NCI-H1105 treated with DMSO at 0.1 percent for 48 hours (cell line): Measurements from ENCODE around the gene TIRAP.
"Not testable (repeated sequence)": the region's sequence is repeated elsewhere in the genome, so short reads cannot be mapped to it uniquely, and the experiment has no call there.

Source experiments
- DNase-seq: peaks from one replicate; lab custom pipeline; 2025; lab: John Stamatoyannopoulos, UW

The TIRAP gene

GRCh38 chr11:126288237-126288636, 5.3 kb downstream of the TIRAP start:
- no peak for DNase-seq

DNA sequence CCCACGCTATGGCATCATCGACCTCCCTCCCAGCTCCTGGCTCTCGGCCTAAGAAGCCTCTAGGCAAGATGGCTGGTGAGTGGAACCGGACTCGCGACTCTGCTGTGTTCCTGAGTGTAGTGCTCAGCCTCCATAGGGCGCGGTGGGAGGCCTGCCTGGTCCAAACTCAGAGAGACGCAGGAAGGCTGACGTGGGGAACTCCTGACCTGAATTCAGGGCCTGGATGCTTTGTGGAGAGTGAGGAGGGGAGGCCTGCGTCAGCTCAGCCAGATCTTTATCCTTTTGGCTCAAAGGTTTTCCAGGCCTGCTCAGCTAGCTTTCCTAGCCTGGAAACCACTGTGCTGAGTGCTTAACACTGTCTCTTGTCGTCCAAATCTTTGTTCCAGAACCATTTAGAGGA, 8.0 kb downstream of the TIRAP start:
- DNase-seq: no peak

- no peak for DNase-seq
These were observed 10.8 kb downstream of the TIRAP start for GRCh38 chr11:126293726-126294125.

- DNase-seq: no peak
These were observed 14.1 kb downstream of the TIRAP start for GRCh38 chr11:126297004-126297403.

GRCh38 chr11:126303623-126304456, 20.9 kb downstream of the TIRAP start, which contains the start of gene DCPS:
TSS of gene DCPS (plus strand) at chr11:126304060. CDS start at chr11:126304081, 21 bp downstream.
- peak; percentile 98 for DNase-seq

DNA sequence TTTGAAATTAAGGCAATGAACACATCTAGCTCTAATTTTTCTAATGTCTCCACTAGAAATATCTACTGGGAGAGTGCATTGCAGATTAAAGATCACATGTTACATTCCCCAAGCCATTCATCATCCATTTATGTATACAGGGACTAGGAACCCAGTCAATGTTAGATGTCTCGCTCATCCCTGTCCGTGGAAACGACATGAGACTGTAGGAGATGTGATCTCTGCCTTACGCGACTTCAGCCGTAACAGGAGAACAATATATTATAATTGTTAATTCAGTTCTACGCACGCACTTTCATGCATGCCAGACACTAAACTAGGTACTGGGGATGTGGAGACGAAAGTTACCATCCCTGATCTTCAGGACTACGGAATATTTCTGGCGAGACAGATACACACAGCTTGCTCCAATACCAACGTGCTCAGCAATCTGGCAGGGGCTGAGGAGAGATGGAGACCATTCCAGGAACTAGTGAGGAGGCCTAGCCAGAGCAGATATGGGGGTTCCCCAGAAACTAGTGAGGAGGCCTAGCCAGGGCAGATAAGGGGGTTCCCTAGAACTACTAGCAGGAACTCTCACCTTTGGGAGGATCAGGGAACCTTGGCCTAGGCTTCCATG, 21.7 kb downstream of the TIRAP start:
- no peak for DNase-seq

DNA sequence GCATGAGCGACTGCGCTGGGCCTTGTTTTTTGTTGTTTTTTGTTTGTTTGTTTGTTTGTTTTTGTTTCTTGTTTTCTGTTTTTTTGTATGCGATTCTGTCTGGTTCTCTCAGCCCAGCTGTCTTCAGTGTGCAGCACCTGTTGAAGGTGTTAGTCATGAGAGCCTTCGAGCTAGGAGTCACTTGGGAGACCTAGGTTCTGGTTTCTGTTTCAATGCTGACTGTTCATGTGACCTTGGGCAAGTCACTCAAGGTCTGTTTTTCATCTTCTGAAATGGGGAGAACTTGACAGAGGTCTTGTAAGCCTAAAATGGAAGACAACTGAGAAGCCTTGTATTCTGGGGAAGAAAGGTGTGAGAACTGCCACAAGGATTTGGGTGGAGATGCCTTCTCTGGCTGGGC, 22.8 kb downstream of the TIRAP start:
- DNase-seq: no peak

DNA sequence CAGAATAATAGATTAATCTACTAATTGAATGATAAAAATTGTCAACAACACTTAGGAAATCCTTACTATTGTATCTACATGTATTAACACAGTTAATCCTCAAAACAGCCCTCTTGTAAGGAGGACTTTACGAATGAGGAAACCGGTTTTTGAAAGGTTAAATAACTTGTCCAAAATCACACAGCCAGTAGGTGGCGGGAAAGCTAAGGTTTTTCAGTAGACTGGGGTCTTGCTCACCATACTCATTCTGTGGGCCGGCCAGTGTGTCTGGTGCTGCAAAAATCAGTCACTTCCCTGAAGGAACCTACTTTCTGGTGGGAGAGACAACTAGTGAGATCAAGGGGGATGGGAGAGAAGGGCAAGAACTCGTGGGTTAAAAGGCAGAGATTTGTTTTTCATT, 24.8 kb downstream of the TIRAP start:
- DNase-seq: peak; percentile 38

DNA sequence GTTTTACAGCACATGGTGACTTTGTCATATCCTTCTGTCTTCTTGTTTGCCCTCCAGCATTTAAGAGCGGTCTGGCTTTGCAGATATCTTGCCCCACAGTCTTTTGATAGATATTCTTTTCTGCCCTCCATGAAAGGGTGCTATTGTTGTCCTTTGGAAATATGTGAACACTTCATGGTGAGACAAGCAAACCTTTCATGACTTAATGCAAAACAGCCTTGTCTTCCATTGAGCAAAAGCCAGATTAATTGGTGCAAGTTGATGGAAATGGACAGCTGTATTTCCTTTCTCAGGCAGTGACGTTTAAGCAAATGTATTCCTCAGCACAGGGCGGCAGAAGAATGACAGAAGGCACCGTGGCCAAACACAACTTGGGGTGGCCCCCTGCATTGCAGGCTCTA, 25.4 kb downstream of the TIRAP start:
- no peak for DNase-seq

DNA sequence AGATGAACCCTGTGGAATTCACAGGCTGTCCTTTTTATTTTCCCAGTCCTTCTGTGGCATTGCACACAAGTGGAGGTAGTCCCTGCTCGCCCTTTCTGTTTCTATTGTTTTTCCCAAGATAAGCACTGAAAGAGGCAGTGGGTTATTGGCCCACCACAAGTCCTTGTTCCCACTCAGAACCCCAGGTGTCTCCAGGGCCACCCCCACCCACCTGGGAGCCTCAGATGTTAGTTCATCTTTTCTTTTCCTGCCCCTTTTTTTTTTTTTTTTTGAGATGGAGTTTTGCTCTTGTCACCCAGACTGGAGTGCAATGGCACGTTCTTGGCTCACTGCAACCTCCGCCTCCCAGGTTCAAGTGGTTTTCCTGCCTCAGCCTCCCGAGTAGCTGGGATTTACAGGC, 25.9 kb downstream of the TIRAP start:
- not testable (repeated sequence) for DNase-seq

- peak; percentile 70 for DNase-seq
These were observed 27.5 kb downstream of the TIRAP start for GRCh38 chr11:126310200-126310991.

- DNase-seq: no peak
These were observed 28.1 kb downstream of the TIRAP start for GRCh38 chr11:126310992-126311310.

- no peak for DNase-seq
These were observed 28.8 kb downstream of the TIRAP start for GRCh38 chr11:126311401-126312291.

DNA sequence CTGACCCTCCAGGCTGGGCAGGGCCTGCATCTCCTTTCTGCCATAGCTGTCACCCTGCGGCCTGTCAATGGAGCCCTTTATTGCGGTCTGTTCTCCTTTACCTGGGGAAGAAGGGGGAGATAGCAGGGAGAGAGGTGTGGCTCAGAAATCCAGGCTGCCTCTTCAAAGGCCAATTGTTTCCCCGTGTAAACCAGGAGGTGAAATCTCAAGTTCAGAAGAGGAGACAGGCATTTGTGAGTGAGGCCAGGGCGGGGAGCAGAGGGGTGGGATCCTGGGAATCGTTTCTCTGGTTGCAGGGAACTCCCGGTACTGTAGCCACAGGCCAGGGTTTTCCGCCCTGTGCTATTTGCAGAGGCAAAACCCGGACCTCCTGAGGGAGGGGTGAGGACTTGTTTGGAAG, 30.1 kb downstream of the TIRAP start:
- no peak for DNase-seq

- no peak for DNase-seq
These were observed 30.9 kb downstream of the TIRAP start for GRCh38 chr11:126313826-126314225.

GRCh38 chr11:126317432-126317755, 34.5 kb downstream of the TIRAP start:
- DNase-seq: no peak

DNA sequence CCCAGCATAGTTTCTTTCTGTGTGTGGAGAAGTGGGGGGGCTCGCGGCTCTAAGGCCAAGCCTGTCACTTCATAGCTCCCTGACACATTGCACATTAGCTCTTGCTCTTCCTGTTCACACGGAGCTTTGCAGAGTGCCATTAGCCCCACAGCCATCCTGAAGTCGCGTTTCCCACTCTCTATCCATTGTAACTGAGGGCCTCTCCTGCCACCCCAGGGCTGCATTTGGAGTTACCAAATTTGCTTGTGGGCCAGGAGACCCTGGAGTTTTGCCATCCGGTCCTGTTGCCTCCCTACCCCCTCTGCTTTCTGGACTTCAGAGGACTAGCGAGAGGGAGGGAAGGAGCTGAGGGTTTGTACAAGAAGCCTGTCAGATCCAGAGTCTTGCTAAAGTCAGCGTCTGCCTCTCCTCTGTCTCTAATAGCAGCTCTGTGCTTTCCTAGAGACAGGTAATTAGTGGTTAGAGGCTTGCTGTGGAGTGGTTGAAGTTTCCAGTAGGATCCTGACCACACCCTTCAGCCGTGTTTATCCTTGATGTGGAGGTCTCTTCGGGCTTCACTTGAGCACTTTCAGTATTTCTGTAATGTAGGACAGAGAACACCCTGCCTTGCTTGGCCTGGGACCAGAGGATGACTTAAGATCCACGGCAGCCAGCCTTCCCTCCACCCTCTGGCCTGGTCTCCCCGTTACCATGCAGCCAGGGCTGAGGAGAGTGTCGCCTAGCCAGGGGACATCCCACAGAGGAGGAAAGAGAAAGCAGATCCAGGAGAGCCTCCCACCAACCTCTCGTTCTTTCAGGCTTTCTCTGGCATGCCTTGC, 35.1 kb downstream of the TIRAP start:
- no peak for DNase-seq

- DNase-seq: no peak
These were observed 35.9 kb downstream of the TIRAP start for GRCh38 chr11:126318574-126319373.

DNA sequence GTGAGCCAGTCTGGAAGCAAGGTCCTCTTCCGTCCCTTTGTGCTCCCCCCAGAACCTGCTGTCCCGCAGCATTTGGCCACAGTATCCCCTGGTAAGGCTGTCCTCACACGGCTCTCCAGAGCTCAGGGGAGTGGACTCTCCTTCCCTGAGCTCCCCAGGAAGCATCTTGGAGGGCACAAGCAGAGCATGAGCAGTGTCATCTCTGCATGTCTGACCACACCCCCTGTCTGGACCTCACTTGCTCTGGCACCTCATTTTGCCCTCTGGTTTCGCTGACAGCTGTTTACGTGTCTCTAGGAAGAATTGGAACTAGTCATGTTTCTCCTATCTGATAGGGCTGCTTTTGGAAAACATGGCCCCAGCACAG, 36.5 kb downstream of the TIRAP start:
- DNase-seq: no peak

- DNase-seq: no peak
These were observed 40.1 kb downstream of the TIRAP start for GRCh38 chr11:126322996-126323395.
